GM12873 (cell line): Measurements from ENCODE around the gene UBE2M.

Source experiments
- TF ChIP-seq, protein P1 (sequence below): IDR thresholded peaks from 2 replicates; pipeline ENCODE4 v1.5.1; 2012; ENCODE audit warnings: low read depth, mild to moderate bottlenecking, moderate library complexity, low read length, control low read depth; ENCODE audit not compliant: insufficient read depth; ENCODE audit errors: missing control alignments

Gene UBE2M

DNA sequence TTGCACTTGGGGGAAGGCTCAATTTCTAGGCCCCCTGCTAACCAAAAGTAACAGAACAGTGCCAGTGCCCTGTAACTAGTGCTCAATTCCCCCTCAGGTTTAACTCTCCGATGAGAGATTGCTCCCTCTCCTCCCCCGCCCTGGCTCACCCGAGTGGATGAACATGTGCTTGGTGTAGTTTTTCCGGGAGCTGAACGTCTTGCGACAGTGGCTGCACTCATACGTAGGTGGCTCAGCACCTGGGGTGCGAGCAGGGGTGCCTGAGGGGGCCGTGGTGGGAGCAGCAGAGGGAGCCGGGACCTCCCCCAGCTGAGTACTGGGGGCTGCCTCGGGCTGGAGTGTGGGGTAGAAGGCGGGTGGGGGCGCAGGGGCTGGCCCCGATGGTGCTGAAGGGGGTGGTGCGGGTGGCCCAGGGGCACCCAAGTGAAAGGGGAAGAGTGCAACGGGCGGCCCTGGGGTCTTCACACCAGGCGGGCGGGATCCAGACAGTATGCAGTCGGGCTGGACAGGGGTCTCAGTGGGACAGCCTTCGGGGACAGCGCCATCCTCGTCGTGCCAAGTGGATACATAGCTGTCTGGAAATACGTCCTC is 42.1 kb downstream of the UBE2M start:
- TF ChIP-seq, protein P1, sequence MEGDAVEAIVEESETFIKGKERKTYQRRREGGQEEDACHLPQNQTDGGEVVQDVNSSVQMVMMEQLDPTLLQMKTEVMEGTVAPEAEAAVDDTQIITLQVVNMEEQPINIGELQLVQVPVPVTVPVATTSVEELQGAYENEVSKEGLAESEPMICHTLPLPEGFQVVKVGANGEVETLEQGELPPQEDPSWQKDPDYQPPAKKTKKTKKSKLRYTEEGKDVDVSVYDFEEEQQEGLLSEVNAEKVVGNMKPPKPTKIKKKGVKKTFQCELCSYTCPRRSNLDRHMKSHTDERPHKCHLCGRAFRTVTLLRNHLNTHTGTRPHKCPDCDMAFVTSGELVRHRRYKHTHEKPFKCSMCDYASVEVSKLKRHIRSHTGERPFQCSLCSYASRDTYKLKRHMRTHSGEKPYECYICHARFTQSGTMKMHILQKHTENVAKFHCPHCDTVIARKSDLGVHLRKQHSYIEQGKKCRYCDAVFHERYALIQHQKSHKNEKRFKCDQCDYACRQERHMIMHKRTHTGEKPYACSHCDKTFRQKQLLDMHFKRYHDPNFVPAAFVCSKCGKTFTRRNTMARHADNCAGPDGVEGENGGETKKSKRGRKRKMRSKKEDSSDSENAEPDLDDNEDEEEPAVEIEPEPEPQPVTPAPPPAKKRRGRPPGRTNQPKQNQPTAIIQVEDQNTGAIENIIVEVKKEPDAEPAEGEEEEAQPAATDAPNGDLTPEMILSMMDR, result no peak

DNA sequence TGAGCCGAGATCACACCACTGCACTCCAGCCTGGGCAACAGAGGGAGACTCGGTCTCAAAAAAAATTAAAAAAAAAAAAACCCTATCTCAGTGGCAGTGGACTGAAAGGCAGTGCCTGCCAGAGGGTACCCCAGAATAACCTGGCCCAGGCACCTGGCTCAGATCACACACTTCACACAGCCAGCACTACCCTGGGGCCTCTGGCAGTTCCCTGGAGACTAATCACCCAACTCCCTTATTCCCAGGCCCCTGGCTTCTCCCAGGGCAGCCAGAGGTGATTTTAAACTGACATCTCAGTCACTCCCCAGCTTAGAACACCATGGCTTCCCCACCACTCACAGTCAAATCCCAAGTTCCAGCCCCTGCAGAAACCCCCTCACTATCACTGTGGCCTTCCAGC is 43.2 kb downstream of the UBE2M start:
- TF ChIP-seq, protein P1, result no peak

DNA sequence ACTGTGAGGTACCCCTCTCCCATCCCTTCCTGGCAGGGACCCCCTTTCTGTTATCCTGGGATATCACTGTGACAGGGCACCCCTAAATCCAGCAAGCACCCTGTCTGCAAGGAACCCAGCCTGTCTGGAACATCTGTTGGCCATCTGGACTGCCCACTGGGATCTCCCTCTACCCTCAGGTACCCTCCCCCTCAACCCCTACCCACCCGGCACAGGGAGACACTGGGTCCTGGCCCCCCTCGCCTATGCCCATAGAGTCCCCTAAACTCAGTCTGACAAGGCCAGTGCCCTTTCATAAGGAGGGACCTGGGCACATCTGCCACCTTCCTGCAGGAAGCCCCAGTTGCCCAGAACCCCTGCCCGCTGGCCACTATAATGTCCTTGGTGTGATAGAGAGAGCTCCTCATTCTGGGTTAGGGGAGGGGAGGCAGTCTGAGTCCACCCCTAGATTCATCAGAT is 43.8 kb downstream of the UBE2M start:
- TF ChIP-seq, protein P1, result no peak

DNA sequence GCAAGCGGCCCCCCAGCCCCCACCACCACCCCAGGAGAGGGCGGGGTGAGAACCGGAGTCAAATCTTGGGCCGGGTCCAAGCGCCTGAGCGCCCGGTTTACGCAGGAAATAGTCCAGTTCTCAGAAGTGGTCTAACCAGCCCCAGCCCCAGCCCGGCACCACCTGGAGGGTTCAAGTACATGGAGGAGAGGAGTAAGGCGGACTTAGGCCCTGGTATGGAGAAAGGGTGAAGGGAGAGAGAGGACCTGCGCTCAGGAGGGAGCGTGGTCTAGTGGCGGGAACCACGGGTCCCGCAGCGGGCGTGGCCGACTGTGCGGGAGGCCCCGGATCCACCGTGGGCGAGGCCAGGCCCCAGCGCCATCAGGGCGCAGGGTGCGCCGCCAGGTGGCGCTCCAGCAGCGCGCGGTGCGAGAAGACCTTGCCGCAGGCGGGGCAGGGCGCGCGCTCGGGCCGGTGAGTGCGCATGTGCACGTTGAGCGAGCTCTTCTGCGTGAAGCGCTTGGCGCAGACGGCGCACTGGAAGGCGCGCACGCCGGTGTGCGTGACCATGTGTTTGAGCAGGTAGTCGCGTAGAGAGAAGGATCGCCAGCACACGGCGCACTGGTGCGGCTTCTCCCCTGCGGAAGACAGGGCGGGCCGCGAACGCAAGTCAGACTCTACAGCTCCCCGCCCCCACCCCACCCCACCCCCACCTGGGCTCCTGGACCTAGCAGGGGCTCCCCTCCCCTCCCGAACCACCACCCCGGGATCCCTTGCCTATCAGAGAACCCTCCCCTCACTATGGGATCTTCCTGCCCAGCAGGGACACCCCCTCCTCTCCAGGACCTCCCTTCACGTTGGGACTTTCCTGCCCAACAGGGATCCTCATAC is 44.5 kb downstream of the UBE2M start:
- TF ChIP-seq, protein P1, result peak; percentile 94

DNA sequence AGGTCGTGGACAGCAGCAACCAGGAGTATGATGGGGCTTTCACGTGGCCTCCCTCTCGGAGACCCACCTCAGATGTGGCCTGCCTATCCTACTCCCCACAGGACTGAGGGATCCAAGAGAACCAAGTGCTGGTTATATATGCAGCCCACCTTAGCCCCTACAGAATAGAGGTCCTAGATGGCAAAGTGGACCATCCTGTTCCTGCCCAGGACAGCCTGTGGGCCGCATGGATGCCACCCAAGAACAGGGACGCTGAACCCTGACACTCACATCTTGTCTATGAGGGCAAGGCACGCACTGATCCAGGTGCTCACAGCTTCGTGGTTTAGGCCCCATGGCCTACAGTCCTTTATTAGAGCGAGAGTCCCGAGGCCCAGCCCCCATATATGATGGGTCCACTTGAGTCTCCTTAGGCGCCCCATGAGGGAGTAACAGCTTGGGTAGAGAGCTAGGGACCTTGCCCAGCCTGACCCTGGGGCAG is 45.2 kb downstream of the UBE2M start:
- TF ChIP-seq, protein P1, result no peak

DNA sequence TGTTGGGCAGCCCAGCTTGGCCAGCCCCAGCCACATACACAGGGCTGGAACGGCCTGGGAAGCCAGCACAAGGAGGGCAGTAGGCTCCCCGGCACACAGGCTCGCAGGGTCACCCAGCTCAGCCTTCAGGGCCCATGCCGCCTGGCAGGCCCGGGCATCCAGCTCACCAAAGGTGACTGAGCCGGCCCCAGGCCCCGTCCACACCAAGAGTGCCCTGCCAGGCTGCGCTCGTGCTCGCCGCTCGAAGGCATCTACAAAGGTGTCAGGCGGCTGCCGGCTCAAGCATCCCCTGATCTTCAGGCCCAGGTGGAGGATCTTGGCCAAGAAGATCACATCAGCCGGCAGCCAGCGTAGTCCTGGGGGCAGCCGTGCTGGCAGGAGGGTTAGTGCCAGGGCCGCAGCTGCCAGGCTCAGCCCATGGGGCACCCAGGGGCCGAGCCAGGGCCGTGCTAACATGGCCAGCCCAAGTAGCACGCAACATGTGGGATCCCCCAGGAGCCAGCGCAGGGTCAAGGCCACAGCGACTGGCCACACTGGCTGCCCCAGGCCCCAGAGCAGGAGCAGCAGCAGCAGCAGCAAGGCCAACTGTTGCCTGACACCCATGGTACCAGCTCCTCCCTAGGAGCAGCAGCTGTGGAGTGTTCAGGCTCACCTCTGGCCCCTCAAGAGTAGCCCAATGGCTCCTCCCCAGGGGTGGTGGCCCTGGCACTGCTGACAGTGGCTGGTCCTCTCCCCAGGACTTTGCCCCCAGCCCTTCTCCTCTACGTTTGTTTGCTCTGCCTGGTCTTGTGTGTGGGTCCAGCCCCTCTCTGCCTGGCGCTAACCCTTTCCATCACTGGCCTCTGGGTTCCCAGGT is 46.8 kb downstream of the UBE2M start, which contains the start of gene SLC27A5:
SLC27A5 (minus strand) TSS at position 640 of the 856 bp plus-strand sequence; CDS start at position 603, 37 bp downstream.
- TF ChIP-seq, protein P1, result no peak
